BJ (cell line): ENCODE measurements around the gene GARIN5B. TPM values are rescaled to one million over a fixed set of nuclear protein-coding genes. Genes with fewer than 3 reads are reported as not detected.
"Not testable (repeated sequence)": the region's sequence is repeated elsewhere in the genome, so short reads cannot be mapped to it uniquely, and the experiment has no call there.

Source experiments
- CTCF ChIA-PET: fragments of 350-600 bp; formaldehyde crosslinking; extraction: SDS; loops from one replicate; lab custom pipeline; 2021; ENCODE audit warnings: antibody characterized with exemption, inconsistent platforms; lab: Yijun Ruan, JAX
- POLR2A ChIA-PET: fragments of 300-600 bp; sonication (Branson Sonifier 250); formaldehyde crosslinking; extraction: SDS; loops from one replicate; lab custom pipeline; 2021; ENCODE audit warnings: antibody characterized with exemption; lab: Charles Lee
- DNase-seq: peaks from one replicate; pipeline ENCODE4 v3.0.0-alpha.2; 2011; ENCODE audit warnings: low read depth
- H3K27me3 ChIP-seq: 2 replicates; pipeline ENCODE4 v1.6.0; 2011; ENCODE audit warnings: low read length; ENCODE audit not compliant: control insufficient read depth, insufficient read depth
- H3K36me3 ChIP-seq: 2 replicates; pipeline ENCODE4 v1.5.1; 2011; ENCODE audit warnings: low read length; ENCODE audit not compliant: control insufficient read depth, insufficient read depth
- H3K4me3 ChIP-seq: 2 replicates; pipeline ENCODE4 v1.5.1; 2011; ENCODE audit warnings: low read depth, mild to moderate bottlenecking, control low read depth, low read length
- polyA plus RNA-seq: library from polyadenylated mRNA; depleted of rRNA; stranded (reverse); fragments of >200 nt; gene quantifications from 2 replicates; pipeline ENCODE4 v1.2.3, GENCODE V29; 2011
- TF ChIP-seq, protein P1 (sequence below): IDR thresholded peaks from 2 replicates; pipeline ENCODE4 v1.5.1; 2011; ENCODE audit warnings: low read depth, mild to moderate bottlenecking, control low read depth, inconsistent platforms, low read length, moderate library complexity; ENCODE audit not compliant: insufficient read depth

The GARIN5B gene
- polyA plus RNA-seq, 1 experiment = 0.02 TPM

- H3K4me3 ChIP-seq = no peak overlapping the region
- POLR2A ChIA-PET = no interaction called here
- TF ChIP-seq, protein P1, sequence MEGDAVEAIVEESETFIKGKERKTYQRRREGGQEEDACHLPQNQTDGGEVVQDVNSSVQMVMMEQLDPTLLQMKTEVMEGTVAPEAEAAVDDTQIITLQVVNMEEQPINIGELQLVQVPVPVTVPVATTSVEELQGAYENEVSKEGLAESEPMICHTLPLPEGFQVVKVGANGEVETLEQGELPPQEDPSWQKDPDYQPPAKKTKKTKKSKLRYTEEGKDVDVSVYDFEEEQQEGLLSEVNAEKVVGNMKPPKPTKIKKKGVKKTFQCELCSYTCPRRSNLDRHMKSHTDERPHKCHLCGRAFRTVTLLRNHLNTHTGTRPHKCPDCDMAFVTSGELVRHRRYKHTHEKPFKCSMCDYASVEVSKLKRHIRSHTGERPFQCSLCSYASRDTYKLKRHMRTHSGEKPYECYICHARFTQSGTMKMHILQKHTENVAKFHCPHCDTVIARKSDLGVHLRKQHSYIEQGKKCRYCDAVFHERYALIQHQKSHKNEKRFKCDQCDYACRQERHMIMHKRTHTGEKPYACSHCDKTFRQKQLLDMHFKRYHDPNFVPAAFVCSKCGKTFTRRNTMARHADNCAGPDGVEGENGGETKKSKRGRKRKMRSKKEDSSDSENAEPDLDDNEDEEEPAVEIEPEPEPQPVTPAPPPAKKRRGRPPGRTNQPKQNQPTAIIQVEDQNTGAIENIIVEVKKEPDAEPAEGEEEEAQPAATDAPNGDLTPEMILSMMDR = no peak
- H3K27me3 ChIP-seq = no peaks in the 10 kb centered on the region; the same call in 1 of the 2 replicates
- DNase-seq = no peak
- CTCF ChIA-PET = no interaction called here
- H3K36me3 ChIP-seq = no peaks in the 10 kb centered on the region
Observed at GRCh38 chr19:55333870-55334269, 29.2 kb downstream of the GARIN5B start.

DNA sequence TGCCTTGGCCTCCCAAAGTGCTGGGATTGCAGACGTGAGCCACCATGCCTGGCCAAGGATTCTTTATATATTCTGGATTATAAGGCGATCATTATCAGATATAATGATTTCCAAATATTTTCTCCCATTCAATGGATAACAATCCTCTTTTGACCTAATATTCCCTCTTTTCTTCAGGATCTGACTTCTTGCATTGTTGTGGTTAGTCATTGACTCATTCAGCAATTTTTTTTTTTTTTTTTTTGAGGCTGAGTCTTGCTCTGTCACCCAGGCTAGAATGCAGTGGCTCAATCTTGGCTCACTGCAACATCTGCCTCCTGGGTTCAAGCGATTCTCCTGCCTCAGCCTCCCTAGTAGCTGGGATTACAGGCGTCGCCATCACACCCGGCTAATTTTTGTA lies 33.3 kb downstream of the GARIN5B start:
- CTCF ChIA-PET, H3K36me3 ChIP-seq, H3K4me3 ChIP-seq, POLR2A ChIA-PET, H3K27me3 ChIP-seq, DNase-seq: not testable (repeated sequence)

DNA sequence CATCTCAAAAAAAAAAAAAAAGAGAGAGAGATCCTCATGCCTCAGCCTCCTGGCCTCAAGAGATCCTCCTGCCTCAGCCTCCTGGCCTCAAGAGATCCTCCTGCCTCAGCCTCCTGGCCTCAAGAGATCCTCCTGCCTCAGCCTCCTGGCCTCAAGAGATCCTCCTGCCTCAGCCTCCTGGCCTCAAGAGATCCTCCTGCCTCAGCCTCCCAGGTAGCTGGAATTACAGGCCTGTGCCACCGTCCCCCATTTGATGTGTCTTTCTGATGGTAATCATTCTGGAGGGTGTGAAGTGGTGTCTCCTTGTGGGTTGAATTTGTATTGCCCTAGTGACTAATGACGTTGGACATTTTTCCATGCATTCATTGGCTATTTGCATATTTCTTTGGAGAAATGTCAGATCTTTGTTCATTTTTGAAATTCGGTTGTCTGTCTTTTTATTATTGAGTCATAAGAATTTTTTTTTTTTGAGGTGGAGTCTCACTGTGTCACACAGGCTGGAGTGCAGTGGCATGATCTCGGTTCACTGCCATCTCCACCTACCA lies 34.2 kb downstream of the GARIN5B start:
- POLR2A ChIA-PET, DNase-seq, H3K36me3 ChIP-seq, H3K4me3 ChIP-seq, H3K27me3 ChIP-seq, CTCF ChIA-PET: not testable (repeated sequence)

- H3K4me3 ChIP-seq = no peak within 1 kb of the TSS
- no peaks in the 10 kb centered on the region for H3K27me3 ChIP-seq
- ChIA-PET CTCF (interaction anchor here (1.3 to 1.6 kb wide), 2 partner anchors 15 to 93 kb away, joined by 3 to 5 read pairs; no protein-coding TSS in a partner anchor), POLR2A (interaction anchor here (0.6 kb wide), 1 partner anchor 49 kb away, joined by 4 read pairs; no protein-coding TSS in a partner anchor)
- TF ChIP-seq, protein P1 = no peak
- H3K36me3 ChIP-seq = no peaks in the 10 kb centered on the region
- DNase-seq = no peak
Observed at GRCh38 chr19:55325172-55325571, 37.9 kb downstream of the GARIN5B start, which contains the start of gene TMEM150B. TSS of gene TMEM150B (minus strand) at chr19:55325341. CDS start at chr19:55321036, 4,305 bp downstream.

GRCh38 chr19:55324662-55325061 lies 38.4 kb downstream of the GARIN5B start:
- CTCF ChIA-PET = interaction anchor here (1.3 to 1.6 kb wide), 2 partner anchors 16 to 94 kb away, joined by 3 to 5 read pairs; no protein-coding TSS in a partner anchor
- TF ChIP-seq, protein P1 = no peak
- Histone ChIP-seq H3K27me3 (no peaks in the 10 kb centered on the region), H3K36me3 (no peaks in the 10 kb centered on the region), H3K4me3 (no peak overlapping the region)
- no peak for DNase-seq
- POLR2A ChIA-PET = interaction anchor here (0.6 kb wide), 1 partner anchor 49 kb away, joined by 4 read pairs; no protein-coding TSS in a partner anchor

DNA sequence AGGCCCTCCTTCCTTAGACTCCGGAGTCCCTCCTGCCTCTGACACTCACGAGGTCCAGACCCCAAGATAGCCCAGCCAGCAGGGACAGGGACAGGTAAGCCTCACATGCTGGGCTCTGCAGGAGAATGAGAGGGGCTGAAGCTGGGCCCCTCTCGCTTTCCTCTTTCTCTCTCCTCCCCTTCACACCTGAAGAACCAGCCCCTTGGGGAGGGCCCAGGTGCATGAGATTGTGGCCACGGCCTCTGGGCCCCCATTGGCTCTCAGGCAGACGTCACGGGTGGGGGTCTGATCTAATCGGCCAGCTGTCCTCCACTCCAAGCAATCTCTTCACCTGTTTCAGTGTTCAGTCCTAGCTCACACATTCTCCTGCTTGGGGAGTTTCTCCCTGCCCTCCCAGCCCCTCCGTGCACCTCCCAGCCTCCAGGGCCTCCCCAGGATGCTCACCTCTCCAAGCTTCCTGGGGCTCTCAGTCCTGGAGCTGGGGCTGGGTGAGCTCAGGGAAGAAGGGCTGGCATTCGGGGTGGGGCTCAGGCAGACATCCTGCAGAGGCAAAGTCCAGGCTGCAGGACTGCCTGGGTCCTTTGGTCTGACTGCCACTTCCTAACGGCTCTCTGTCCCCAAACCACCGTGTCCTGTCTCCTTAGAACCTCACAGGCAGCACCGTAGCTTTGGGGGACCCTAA lies 40.7 kb downstream of the GARIN5B start:
- POLR2A ChIA-PET = interaction anchor here (0.6 kb wide), 1 partner anchor 28 kb away, joined by 4 read pairs; no protein-coding TSS in a partner anchor
- TF ChIP-seq, protein P1 = no peak
- Histone ChIP-seq H3K36me3 (no peaks in the 10 kb centered on the region), H3K27me3 (no peaks in the 10 kb centered on the region), H3K4me3 (no peak overlapping the region)
- CTCF ChIA-PET = interaction anchor here (1.1 to 2.2 kb wide), 5 partner anchors 10 to 60 kb away, joined by 3 to 12 read pairs (median 4); no protein-coding TSS in a partner anchor
- DNase-seq = no peak
